Hypothalamus (tissue), 51 donors: Measurements from ENCODE around the gene RAB9B.
"Not testable (repeated sequence)": the region's sequence is repeated elsewhere in the genome, so short reads cannot be mapped to it uniquely, and the experiment has no call there.

ENCODE experiments used
- DNase-seq, 51 donors: peaks; one replicate each; lab custom pipeline; 2025; lab: John Stamatoyannopoulos, UW

Gene RAB9B

GRCh38 chrX:103831803-103832544 is at the start of gene RAB9B:
Gene RAB9B (minus strand): TSS chrX:103832257. CDS start chrX:103825784, 6,473 bp downstream.
- peak in 50 of 51 donors; percentile 1 to 81 (median 36) for DNase-seq

- no peak for DNase-seq
Measured at GRCh38 chrX:103879339-103879738, 47.3 kb upstream of the RAB9B start.

- DNase-seq, result no peak
Measured at GRCh38 chrX:103878466-103879122, 46.5 kb upstream of the RAB9B start.

- DNase-seq, result no peak
Measured at GRCh38 chrX:103877571-103877970, 45.5 kb upstream of the RAB9B start.

GRCh38 chrX:103864886-103865534 is 33.0 kb upstream of the RAB9B start:
- DNase-seq, result no peak

GRCh38 chrX:103864149-103864548 is 32.1 kb upstream of the RAB9B start:
- DNase-seq, result no peak

- no peak for DNase-seq
Measured at GRCh38 chrX:103861200-103861599, 29.1 kb upstream of the RAB9B start.

GRCh38 chrX:103849558-103849957 is 17.5 kb upstream of the RAB9B start:
- DNase-seq, result no peak

GRCh38 chrX:103847174-103847870 is 15.3 kb upstream of the RAB9B start:
- no peak for DNase-seq

GRCh38 chrX:103846386-103846785 is 14.3 kb upstream of the RAB9B start:
- no peak for DNase-seq

GRCh38 chrX:103845165-103845653 is 13.2 kb upstream of the RAB9B start:
- peak in 37 of 51 donors; percentile 0 to 65 (median 7) for DNase-seq

- no peak for DNase-seq
Measured at GRCh38 chrX:103839404-103839803, 7.3 kb upstream of the RAB9B start.

- peak in 4 of 51 donors; percentile 16 to 56 (median 34) for DNase-seq
Measured at GRCh38 chrX:103831342-103831802, 685 bp downstream of the RAB9B start.

- peak in 9 of 51 donors; percentile 0 to 16 (median 1) for DNase-seq
Measured at GRCh38 chrX:103830848-103831247, 1.2 kb downstream of the RAB9B start.

GRCh38 chrX:103828529-103828928 is 3.5 kb downstream of the RAB9B start:
- no peak for DNase-seq

GRCh38 chrX:103825881-103826280 is 6.2 kb downstream of the RAB9B start:
- DNase-seq, result no peak

- DNase-seq, result no peak
Measured at GRCh38 chrX:103823591-103823990, 8.5 kb downstream of the RAB9B start.

GRCh38 chrX:103820802-103821201 is 11.3 kb downstream of the RAB9B start:
- DNase-seq, result not testable (repeated sequence)

- DNase-seq, result no peak
Measured at GRCh38 chrX:103818842-103819619, 13.0 kb downstream of the RAB9B start.

- peak in 3 of 51 donors; percentile 1 to 27 (median 8) for DNase-seq
Measured at GRCh38 chrX:103817502-103817901, 14.6 kb downstream of the RAB9B start.
